EH (cell line): Measurements from ENCODE around the gene CEL.
A peak's percentile ranks its signal among the peaks of the same experiment; 100 is the strongest.
"Not testable (repeated sequence)": the region's sequence is repeated elsewhere in the genome, so short reads cannot be mapped to it uniquely, and the experiment has no call there.

Experiments
- DNase-seq: peaks from one replicate; pipeline ENCODE4 v3.0.0-alpha.2; 2015; ENCODE audit warnings: low read depth

CEL gene

DNA sequence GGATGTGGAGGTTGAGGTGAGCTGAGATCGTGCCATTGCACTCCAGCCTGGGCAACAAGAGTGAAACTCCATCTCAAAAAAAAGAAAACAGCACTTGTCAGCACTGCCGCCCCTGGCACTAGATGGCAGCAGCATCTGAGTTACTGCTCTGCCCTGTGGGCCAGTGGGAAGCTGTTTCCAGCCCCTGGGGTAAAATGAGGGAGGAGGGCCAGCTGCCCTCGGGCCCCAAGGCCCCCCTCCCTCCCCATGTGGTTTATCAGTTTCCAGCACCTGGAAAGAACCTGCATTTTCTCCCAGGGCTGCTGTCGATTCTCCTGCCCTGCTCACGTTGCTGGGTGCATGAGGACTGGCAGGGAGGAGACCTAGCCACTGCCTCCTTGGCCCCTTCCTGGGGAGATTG lies 13.2 kb upstream of the CEL start:
- DNase-seq: peak; percentile 46

DNA sequence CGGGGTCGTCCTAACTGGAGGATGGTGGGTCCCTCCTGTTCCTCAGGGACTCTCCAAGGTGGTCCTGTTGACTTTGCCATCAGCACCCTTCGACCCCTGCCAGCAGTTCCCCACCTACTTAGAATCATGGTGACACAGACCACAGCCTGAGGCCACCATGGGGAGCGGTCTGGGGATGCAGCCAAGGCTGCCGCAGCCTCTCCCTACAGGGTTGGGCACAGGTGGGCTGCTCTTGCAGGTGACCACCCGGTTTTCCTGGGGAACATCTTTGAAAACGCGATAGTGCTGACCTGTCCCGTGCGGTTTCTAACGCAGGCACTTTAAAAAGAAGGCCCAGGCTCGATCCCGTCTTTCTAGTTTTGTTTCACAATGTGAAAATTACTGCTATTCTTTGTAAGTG lies 12.7 kb upstream of the CEL start:
- DNase-seq: no peak

DNA sequence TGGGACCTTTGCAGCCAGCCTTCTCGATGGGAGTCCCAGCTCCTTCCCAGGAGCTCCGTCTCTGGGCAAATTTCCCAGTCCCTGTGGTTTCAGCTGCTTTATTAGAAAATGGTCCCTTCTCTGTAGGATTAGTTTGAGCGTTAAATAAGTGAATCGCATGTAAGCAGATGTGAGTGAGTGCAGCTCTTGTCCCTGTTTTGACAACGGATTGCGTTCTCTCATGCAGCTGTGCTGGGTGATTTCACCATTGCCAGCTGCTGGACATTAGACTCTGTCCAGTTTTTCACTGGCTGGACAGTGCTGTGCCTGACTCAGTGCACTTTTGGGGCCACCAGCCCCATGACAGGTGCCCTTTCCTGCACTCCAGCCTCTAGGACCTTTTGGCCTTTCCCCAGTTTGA lies 11.6 kb upstream of the CEL start:
- peak; percentile 29 for DNase-seq

DNA sequence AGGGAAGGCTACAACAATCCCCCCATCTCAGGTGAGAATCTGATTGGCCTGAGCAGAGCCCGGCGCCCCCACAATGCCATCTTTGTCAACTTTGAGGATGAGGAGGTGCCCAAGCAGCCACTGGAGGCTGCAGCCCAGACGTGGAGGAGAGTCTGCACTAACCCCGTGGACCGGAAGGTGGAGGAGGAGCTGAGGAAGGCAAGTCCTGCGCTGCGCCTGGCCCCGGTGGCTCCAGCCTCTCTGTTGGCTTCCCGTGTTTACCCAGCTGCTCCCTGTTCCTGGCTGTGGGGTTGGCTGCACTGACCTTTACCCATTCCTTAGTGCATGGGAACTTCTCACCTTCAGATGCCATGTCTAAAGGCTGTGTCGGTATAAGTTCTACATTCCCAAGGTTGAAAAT lies 11.0 kb upstream of the CEL start:
- no peak for DNase-seq

DNA sequence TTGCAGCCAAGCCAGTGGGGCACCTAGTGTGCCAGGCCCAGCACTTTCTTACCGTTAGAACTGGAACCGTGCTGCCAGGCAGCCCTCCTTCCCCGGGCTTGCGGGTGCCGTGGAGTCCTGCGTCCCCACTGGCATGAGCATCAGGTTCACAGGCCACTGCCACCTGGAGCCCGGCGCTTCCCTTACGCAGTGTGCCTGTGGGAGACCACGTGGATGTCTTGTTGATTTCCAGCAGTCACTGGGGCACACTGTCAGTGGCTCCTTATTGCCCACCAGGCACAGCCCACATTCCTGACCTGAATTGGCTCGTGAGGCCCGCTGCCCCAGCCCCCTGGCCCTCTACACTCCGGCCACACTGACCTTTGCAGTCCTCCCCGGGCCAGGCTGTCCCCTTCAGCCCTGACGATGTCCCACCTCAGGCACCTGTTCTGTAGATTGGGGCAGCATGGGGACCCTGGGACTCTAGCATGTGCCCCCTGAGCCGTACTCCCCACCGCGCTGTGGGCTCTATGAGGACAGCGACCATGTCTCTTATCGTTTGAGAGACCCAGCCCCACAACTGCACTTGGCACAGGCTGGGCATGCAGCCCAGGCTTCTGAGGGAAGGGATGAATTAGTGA lies 10.4 kb upstream of the CEL start:
- DNase-seq: no peak

DNA sequence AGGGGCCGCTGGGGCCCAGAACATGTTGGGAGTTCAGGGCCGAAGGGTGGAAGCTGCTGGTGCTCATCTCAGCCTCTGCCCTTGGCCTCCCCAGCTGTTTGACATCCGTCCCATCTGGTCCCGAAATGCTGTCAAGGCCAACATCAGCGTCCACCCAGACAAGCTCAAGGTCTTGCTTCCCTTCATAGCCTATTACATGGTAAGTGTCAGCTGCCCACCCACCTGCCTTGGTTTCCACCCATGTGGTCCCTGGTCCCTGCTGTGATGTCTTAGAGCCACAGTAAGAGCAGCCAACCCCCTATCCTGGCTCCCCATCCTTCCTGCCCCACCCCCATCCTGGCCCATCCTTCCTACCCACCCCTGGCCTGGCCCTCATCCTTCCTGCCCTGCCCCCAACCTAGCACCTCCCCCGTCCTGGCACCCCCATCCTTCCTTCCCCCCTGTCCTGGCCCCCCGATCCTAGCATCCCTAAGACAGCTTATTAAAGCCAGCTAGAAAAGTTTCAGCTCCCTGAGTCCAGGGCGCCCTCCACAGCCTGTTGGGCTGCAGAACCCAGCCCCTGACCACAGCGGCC lies 9.7 kb upstream of the CEL start:
- DNase-seq: no peak

DNA sequence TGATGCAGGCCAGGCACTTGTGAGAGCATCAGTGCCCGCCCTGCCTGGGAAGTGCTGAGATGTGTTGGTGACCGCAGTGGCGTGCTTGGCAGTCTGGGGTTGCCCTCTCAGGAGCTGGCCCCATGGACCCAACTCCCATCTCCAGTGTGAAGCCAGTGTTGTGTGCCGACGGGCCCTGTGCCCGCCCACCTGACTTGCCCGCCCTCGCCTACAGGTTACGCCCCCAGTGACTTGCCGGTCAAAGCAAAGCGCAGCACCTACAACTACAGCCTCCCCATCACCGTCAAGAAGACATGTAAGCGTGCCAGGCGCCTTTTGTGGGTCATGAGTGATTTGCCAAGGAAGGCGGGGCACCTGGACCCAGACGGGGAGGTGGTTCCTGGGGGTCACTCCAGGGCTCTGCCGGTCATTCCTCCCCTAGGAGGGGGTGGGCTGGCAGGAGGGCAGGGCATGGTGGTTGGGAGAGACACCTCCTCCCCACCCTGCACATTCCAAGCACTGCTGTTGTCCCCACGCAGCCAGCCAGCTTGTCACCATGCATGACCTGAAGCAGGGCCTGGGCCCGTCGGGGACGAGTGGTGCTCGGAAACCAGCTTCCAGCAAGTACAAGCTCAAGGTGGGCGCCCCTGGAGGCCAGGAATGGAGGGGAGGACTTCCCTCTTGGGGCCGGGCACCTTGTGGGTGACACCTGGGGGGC lies 7.4 kb upstream of the CEL start:
- no peak for DNase-seq

DNA sequence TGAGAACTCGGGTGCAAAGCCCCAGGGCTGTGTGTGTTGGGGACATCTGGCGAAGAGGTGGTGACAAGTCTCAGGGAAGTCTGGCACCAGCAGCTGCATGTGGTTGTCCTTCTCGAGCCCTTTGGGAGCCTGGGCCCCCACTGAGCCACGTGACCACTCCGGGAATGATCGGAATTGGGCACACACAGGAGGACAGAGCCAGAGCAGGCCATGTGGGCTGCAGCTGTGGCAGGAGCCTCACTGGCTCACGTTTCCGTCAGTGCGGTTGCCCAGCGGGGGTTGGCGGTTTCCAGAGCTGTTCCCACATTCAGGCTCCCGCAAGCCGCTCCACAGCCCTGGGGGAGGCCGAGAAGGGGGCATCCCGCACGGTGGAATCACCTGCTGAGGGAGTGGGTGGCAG lies 6.8 kb upstream of the CEL start:
- DNase-seq: peak; percentile 97

DNA sequence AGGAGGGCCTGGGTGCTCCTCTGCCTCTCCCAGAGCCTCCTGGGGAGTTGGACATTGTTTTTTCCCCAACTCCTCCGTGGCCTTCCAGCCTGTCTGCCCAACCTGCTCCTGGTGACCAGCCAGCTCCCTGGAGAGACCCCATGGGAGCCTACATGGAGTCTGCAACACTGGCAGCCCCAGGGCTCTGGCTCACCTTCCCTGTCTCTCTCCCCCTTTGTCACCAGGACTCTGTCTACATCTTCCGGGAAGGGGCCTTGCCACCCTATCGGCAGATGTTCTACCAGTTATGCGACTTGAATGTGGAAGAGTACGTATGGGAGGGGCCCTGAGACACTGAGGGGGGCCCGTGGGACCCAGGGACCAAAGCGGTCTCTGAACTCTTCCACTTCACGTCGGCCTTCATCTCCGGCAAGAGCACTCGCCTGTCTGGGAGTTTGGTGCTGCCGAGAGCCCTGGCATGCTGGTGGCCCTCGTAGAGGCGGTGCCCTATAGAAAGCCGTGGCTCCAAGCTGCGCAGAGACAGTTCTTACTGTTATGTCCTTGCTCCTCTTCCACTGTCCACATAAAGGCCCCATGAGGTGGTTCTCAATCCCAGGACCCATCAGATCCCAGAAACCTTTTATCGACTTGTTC lies 5.9 kb upstream of the CEL start:
- DNase-seq: no peak

DNA sequence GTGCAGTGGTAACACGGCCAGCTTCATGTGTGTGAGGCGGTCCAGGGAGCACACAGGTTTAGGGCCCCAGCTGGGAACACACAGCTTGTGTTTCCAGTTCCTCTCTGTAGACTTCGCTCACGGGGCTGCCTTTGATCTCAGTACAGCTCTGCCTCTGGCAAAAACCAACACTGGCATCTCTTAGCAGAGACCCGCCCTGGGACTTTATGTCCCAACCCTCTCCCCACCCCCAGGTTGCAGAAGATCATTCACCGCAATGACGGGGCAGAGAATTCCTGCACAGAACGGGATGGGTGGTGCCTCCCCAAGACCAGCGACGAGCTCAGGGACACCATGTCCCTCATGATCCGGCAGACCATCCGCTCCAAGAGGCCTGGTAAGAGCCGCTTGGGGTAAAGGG lies 5.2 kb upstream of the CEL start:
- no peak for DNase-seq

DNA sequence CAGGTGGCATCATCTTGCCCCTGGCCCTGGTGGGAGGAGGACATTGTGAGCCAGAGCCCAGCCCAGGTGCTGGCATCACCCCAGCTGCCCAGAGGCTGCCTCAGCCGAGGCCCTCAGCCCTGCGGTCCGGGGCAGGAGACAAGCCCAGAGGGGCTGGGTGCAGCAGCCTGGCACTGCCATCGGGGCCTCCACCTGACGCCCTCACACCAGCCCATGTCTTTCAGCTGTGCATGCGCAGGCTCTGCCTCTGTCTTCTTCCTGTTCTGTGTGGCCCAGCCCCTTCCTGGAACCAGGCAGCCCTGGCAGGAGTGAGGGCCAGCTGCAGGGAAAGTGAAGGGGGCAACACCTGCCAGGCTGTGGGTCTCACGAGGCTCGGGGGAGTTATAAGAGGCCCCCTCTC lies 4.8 kb upstream of the CEL start:
- DNase-seq: no peak

DNA sequence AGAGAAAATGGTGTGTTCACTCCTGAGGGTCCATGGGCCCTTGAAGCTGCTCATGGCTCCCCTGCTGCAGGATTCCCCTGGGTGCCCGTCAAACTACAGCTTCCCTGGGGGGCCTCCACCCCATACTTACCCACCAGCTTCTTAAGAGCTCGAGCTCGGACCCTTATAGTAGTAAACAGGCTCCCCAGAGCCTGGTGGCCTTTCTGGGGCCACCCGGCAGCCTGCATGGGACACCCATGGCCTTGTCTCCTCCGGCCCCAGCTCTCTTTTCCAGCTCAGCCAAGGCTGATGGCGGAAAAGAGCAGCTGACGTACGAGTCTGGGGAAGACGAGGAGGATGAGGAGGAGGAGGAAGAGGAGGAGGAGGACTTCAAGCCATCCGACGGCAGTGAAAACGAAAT lies 4.2 kb upstream of the CEL start:
- DNase-seq: no peak

DNA sequence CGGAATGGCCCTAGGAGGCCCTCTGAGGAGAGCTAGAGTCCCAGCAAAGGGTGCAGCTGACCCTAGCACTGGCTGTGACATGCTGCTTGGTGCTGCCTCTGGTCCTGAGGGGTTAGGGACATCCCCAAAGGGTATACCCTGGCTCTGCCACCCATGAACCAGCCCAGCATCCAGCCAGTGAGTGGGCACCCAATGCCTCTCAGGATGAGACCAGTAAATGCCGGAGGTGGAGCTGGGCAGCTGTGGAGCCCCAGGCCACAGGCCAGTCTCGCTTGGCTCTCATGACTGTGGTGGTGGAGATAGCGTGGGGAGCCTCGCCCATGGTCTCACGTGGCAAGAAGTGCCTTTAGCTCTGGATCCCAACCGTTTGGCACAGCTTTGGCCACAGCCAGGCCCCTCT lies 3.7 kb upstream of the CEL start:
- no peak for DNase-seq

DNA sequence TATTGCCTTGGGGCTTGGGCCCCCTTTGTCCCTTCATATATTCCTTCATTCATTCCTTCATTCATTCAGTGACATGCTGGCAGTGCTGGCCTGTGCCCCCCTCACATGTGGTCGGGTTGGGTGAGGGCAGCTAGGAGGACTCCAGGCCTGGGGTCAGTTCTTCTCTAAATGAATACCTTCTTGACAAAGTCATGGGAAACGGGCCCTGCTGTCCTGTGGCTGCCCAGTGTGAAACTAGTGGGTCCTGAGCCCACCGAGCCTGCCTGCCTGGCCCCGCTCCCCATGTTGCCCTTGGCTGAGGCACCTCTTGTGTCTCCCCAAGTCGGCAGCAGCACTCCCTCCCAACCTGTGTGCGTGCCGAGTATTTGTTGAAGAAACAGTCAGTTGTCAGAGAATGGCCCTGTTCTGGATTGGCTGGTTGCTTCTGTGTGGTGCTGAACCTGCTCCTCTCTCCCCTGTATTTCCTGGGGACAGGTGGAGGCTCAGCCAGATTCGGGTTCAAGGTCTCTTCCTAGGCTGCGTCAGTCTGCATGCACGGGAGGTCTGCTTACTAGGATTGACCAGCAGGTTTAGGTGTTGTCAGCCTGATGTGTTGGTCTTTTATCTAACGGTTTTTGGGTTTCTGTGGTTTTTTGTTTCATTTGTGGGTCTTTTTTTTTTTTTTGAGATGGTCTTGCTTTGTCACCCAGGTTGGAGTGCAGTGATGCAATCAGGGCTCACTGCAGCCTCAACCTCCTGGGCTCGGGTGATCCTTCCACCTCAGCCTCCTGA lies 3.0 kb upstream of the CEL start:
- DNase-seq: no peak

DNA sequence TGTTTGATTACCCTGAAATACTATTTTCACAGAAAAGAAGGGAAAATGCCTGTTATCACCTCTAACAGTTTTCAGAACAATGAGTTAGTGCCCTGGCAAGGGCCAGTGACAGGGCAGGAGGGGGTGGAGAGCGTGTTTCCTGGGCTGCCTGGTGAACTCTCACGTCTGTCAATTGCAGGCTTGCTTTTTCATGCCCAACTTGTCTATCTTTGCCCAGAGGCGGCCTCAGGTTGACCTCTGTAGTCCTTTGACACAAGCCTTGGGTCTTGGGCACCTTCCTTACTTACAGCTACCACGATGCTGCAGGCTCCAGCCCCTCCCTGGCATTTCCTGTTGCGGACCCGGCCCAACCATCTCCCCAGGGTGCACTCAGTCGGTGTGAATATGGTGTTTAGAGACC lies 2.2 kb upstream of the CEL start:
- no peak for DNase-seq

DNA sequence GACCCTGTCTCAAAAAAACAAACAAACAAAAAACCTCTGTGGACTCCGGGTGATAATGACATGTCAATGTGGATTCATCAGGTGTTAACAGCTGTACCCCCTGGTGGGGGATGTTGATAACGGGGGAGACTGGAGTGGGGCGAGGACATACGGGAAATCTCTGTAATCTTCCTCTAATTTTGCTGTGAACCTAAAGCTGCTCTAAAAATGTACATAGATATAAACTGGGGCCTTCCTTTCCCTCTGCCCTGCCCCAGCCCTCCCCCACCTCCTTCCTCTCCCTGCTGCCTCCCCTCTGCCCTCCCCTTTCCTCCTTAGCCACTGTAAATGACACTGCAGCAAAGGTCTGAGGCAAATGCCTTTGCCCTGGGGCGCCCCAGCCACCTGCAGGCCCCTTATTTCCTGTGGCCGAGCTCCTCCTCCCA lies 1.4 kb upstream of the CEL start:
- no peak for DNase-seq

DNA sequence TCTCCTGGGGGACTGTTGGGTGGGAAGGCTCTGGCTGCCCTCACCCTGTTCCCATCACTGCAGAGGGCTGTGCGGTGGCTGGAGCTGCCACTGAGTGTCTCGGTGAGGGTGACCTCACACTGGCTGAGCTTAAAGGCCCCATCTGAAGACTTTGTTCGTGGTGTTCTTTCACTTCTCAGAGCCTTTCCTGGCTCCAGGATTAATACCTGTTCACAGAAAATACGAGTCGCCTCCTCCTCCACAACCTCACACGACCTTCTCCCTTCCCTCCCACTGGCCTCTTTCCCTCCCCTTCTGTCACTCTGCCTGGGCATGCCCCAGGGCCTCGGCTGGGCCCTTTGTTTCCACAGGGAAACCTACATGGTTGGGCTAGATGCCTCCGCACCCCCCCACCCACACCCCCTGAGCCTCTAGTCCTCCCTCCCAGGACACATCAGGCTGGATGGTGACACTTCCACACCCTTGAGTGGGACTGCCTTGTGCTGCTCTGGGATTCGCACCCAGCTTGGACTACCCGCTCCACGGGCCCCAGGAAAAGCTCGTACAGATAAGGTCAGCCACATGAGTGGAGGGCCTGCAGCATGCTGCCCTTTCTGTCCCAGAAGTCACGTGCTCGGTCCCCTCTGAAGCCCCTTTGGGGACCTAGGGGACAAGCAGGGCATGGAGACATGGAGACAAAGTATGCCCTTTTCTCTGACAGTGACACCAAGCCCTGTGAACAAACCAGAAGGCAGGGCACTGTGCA lies 590 bp upstream of the CEL start:
- not testable (repeated sequence) for DNase-seq

DNA sequence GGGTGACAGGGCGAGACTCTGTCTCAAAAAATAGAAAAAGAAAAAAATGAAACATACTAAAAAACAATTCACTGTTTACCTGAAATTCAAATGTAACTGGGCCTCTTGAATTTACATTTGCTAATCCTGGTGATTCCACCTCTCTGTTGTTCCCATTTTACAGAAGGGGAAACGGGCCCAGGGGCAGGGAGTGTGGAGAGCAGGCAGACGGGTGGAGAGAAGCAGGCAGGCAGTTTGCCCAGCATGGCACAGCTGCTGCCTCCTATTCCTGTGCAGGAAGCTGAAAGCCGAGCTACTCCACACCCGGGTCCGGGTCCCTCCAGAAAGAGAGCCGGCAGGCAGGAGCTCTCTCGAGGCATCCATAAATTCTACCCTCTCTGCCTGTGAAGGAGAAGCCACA lies 788 bp downstream of the CEL start:
- not testable (repeated sequence) for DNase-seq

DNA sequence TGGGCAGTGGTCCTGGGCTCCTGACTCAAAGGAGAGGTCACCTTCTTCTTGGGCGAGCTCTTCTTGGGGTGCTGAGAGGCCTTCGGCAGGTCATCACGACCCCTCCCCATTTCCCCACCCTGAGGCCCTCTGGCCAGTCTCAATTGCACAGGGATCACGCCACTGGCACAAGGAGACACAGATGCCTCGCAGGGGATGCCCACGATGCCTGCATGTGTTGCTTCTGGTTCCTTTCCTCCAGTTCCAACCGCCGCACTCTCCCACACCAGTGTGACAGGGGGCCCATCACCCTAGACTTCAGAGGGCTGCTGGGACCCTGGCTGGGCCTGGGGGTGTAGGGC lies 1.3 kb downstream of the CEL start:
- no peak for DNase-seq

DNA sequence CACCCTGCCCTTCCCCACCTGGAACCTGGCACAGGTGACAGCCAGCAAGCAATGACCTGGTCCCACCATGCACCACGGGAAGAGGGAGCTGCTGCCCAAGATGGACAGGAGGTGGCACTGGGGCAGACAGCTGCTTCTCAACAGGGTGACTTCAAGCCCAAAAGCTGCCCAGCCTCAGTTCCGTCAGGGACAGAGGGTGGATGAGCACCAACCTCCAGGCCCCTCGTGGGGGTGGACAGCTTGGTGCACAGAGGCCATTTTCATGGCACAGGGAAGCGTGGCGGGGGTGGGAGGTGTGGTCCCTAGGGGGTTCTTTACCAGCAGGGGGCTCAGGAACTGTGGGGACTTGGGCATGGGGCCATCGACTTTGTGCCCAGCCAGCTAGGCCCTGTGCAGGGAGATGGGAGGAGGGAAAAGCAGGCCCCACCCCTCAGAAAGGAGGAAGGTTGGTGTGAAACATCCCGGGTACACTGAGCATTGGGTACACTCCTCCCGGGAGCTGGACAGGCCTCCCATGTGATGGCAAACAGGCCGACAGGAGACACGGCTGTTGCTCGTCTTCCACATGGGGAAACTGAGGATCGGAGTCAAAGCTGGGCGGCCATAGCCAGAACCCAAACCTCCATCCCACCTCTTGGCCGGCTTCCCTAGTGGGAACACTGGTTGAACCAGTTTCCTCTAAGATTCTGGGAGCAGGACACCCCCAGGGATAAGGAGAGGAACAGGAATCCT lies 1.9 kb downstream of the CEL start:
- no peak for DNase-seq
